Measurements from ENCODE around the gene OR8A1.
"Not testable (repeated sequence)": the region's sequence is repeated elsewhere in the genome, so short reads cannot be mapped to it uniquely, and the experiment has no call there.

OR8A1 gene

GRCh38 chr11:124597626-124598025, 27.8 kb downstream of the OR8A1 start:
- no peak for DNase-seq

GRCh38 chr11:124600621-124601320, 31.0 kb downstream of the OR8A1 start:
- DNase-seq, result no peak

- DNase-seq, result no peak
Measured at GRCh38 chr11:124602193-124602592, 32.4 kb downstream of the OR8A1 start.

- not testable (repeated sequence) for DNase-seq
Measured at GRCh38 chr11:124602723-124603122, 32.9 kb downstream of the OR8A1 start.

GRCh38 chr11:124605719-124606118, 35.9 kb downstream of the OR8A1 start:
- no peak for DNase-seq

- no peak for DNase-seq
Measured at GRCh38 chr11:124608147-124608546, 38.4 kb downstream of the OR8A1 start.

GRCh38 chr11:124610295-124610694, 40.5 kb downstream of the OR8A1 start:
- DNase-seq, result no peak

- no peak for DNase-seq
Measured at GRCh38 chr11:124611064-124611463, 41.3 kb downstream of the OR8A1 start, which contains the start of gene PANX3. PANX3 (plus strand) TSS chr11:124611428; CDS start chr11:124611557, 129 bp downstream.

- peak; percentile 7 for DNase-seq
Measured at GRCh38 chr11:124612045-124612444, 42.2 kb downstream of the OR8A1 start.

- no peak for DNase-seq
Measured at GRCh38 chr11:124612567-124613246, 42.9 kb downstream of the OR8A1 start.

- no peak for DNase-seq
Measured at GRCh38 chr11:124618863-124619262, 49.1 kb downstream of the OR8A1 start.

All from CD4-positive, alpha-beta T cell treated with Interleukin-17A for 4 hours (primary cell).